HepG2 (cell line): Measurements from ENCODE around the gene NEDD8. TPM values are rescaled to one million over a fixed set of nuclear protein-coding genes. Genes with fewer than 3 reads are reported as not detected.
"Not testable (repeated sequence)": the region's sequence is repeated elsewhere in the genome, so short reads cannot be mapped to it uniquely, and the experiment has no call there.

ENCODE experiments used
- ARNTL ChIP-seq: sonication (generic); formaldehyde crosslinking; IDR thresholded peaks from 2 replicates; pipeline ENCODE4 v1.4.0; 2020; ENCODE audit warnings: mild to moderate bottlenecking, missing genetic modification reagents
- DNMT1 ChIP-seq: sonication (generic); formaldehyde crosslinking; IDR thresholded peaks from 2 replicates; pipeline ENCODE4 v1.5.1; 2020; ENCODE audit warnings: mild to moderate bottlenecking, missing genetic modification reagents
- HMGXB4 ChIP-seq, 2 experiments: sonication (generic) in 1 of 2; formaldehyde crosslinking in 1 of 2; IDR thresholded peaks; 2 replicates each; pipeline versions ENCODE4 v1.4.0 to v1.6.1; 2018 to 2020; ENCODE audit warnings: missing genetic modification reagents in 2 of 2, borderline replicate concordance in 1 of 2, low read depth in 1 of 2, mild to moderate bottlenecking in 1 of 2, missing biosample characterization in 1 of 2
- HNF1A ChIP-seq, 2 experiments: sonication (generic) in 1 of 2; formaldehyde crosslinking in 1 of 2; IDR thresholded peaks; 2 replicates each; pipeline versions ENCODE4 v1.4.0 to v1.6.1; 2016 to 2020; ENCODE audit warnings: borderline replicate concordance in 1 of 2, low read depth in 1 of 2, mild to moderate bottlenecking in 1 of 2, missing genetic modification reagents in 1 of 2
- MTA1 ChIP-seq: sonication (generic); formaldehyde crosslinking; IDR thresholded peaks from 2 replicates; pipeline ENCODE4 v1.4.0; 2020; ENCODE audit warnings: missing genetic modification reagents, mild to moderate bottlenecking, borderline replicate concordance
- PLSCR1 ChIP-seq: sonication (generic); formaldehyde crosslinking; IDR thresholded peaks from 2 replicates; pipeline ENCODE4 v1.5.0; 2020; ENCODE audit warnings: missing genetic modification reagents, mild to moderate bottlenecking, borderline replicate concordance
- ZNF326 ChIP-seq: sonication (generic); formaldehyde crosslinking; IDR thresholded peaks from 2 replicates; pipeline ENCODE4 v1.4.0; 2020; ENCODE audit warnings: missing genetic modification reagents, borderline replicate concordance
- ZNF558 ChIP-seq: sonication (generic); formaldehyde crosslinking; IDR thresholded peaks from 2 replicates; pipeline ENCODE4 v1.9.0; 2022; ENCODE audit warnings: mild to moderate bottlenecking, missing genetic modification reagents, borderline replicate concordance
- ZNF609 ChIP-seq: sonication (generic); formaldehyde crosslinking; IDR thresholded peaks from 2 replicates; pipeline ENCODE4 v1.4.0; 2020; ENCODE audit warnings: mild to moderate bottlenecking, missing genetic modification reagents, borderline replicate concordance
- ZNF782 ChIP-seq: sonication (generic); formaldehyde crosslinking; IDR thresholded peaks from 2 replicates; pipeline ENCODE4 v1.4.0; 2020; ENCODE audit warnings: missing genetic modification reagents, mild to moderate bottlenecking, borderline replicate concordance
- polyA plus RNA-seq, 8 experiments: library from polyadenylated mRNA; depleted of rRNA in 3 of 8; stranded (reverse) in 7 of 8; unstranded in 1 of 8; fragments of >200 nt; fragmentation: Illumina TruSeq in 4 of 8; extraction: Trizol in 4 of 8; gene quantifications; 2 replicates each; pipeline versions ENCODE4 v1.2.1 to v1.2.3, GENCODE V29; 2011 to 2016; ENCODE audit warnings: low read depth in 4 of 8, missing spikeins in 1 of 8, mixed read lengths in 1 of 8; ENCODE audit not compliant: insufficient read depth in 1 of 8
- total RNA-seq, 5 experiments: library from RNA; depleted of rRNA; stranded (reverse); fragments of >200 nt; fragmentation: Illumina TruSeq; extraction: Trizol; gene quantifications; 2 replicates each; pipeline ENCODE4 v1.2.3, GENCODE V29; 2016; ENCODE audit warnings: low read depth in 1 of 5

The NEDD8 gene
- total and polyA plus RNA-seq, 2 of the 13 experiments (the other 11 are each of a cell fraction or from before 2014, with no cell fraction given), result 535 to 713 TPM

GRCh38 chr14:24203249-24203886 is 28.8 kb downstream of the NEDD8 start (continued):
- TF ChIP-seq HMGXB4 (CRISPR knock-in tag; IDR thresholded peaks at IDR 0.05; ENCODE audit: borderline replicate concordance in 1 of 2, low read depth in 1 of 2) (peak in 1 of 2 experiments; percentile 36; a peak in 1 of 4 replicates), ZNF558 (CRISPR knock-in tag) (0 out of 2 replicates have a peak, but pooled peaks have one; percentile 48), DNMT1 (CRISPR knock-in tag) (0 out of 2 replicates have a peak, but pooled peaks have one; percentile 40), MTA1 (CRISPR knock-in tag) (0 out of 2 replicates have a peak, but pooled peaks have one; percentile 21), ZNF326 (CRISPR knock-in tag) (0 out of 2 replicates have a peak, but pooled peaks have one; percentile 27), ZNF609 (CRISPR knock-in tag) (0 out of 2 replicates have a peak, but pooled peaks have one; percentile 55), PLSCR1 (CRISPR knock-in tag) (0 out of 2 replicates have a peak, but pooled peaks have one; percentile 44), HNF1A (CRISPR knock-in tag; IDR thresholded peaks at IDR 0.05; ENCODE audit: borderline replicate concordance) (0 out of 2 replicates have a peak, but pooled peaks have one; percentile 19), ZNF782 (CRISPR knock-in tag) (0 out of 2 replicates have a peak, but pooled peaks have one; percentile 63), ARNTL (CRISPR knock-in tag) (0 out of 2 replicates have a peak, but pooled peaks have one; percentile 21)
- not testable (repeated sequence) for TF ChIP-seq HNF1A (IDR thresholded peaks at IDR 0.05; ENCODE audit: low read depth)
- TF ChIP-seq, all 625 proteins: peak for 16; not testable (repeated sequence) for 609
